GM12891 (cell line): ENCODE results near the gene LRIG3.

Source experiments
- POLR2A ChIP-seq: IDR thresholded peaks from 2 replicates; pipeline ENCODE4 v1.6.1; 2011; ENCODE audit warnings: low read depth, low read length, control low read depth
- POLR2AphosphoS5 ChIP-seq: IDR thresholded peaks from 2 replicates; pipeline ENCODE4 v1.6.1; 2011; ENCODE audit warnings: low read depth, low read length, control low read depth
- TAF1 ChIP-seq: IDR thresholded peaks from 2 replicates; pipeline ENCODE4 v1.6.1; 2011; ENCODE audit warnings: low read depth, low read length, control low read depth

DNA sequence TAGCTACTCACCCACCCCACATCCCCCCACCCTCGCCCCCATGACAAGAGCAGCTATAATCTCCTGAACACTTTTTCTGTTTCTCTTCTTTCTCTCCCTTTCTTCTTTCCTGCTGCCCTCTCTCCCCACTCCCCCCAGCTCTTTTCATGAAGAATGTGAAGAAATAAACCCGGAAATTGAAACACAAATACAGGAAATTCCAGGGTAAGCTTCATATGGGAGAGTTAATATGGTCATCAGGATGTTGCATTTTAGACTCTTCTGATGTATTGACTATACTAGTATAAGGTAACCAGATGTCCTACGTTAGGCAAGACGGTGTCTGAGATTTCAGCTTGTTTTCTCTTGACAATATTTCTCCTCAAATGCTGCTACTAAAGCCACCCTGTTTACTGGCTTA is 41.6 kb upstream of the LRIG3 start:
- TF ChIP-seq POLR2AphosphoS5: no peak
- no peak for TF ChIP-seq POLR2A
- no peak for TF ChIP-seq TAF1
